ENCODE data around the gene PTBP1. TPM values are rescaled to one million over a fixed set of nuclear protein-coding genes. Genes with fewer than 3 reads are reported as not detected.
A peak's percentile ranks its signal among the peaks of the same experiment; 100 is the strongest.

Gene PTBP1
- total and polyA plus RNA-seq, 2 of the 13 experiments (the other 11 are each of a cell fraction or from before 2014, with no cell fraction given), result 195 to 288 TPM

DNA sequence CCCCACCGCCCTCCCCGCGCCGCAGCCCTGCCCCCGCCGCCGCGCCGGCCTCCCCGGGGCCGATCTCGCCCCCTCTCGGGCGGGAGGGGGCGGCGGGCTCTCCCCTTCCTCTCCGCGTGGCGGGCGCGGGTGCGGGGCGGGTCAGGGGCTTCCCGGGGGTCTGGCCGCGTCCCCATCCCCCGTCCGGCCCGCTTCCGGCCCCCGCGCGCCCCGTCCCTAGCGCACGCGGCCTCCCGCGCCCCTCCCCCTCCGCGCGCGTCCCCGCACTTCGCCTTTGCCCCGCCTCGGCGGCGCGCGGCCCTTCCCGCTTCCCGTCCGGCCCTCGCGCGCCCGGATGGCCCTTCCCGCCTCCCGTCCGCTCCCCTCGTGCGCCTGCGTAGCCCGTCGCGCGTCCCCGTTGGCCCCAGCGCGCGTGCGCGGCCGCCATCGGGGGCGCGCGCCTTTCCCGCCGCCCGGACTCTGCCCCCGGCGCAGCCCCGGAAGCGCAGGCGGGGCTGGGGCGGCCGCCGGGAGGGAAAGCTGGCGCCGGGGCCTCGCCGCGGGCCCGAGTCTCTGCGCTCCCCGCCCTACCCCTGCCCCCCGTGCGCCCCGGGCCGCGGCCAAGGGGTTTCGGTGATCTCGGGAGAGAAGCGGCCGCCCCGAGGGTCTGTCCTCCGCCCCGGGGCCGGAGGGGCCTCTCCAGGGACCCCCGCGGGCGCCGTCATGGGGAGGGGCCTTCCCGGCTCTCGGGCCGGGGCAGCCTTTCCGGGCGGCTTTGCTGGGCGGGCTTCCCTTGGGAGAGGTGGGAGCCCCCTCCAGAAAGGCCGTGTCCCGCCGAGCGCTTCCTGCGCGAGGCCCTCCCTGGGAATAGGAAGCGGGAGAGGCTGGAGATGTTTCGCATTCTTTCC is 519 bp downstream of the PTBP1 start (continued):
- no peak for TF ChIP-seq ZNF331 (CRISPR knock-in tag; IDR thresholded peaks at IDR 0.05)
- TF ChIP-seq, protein P1, sequence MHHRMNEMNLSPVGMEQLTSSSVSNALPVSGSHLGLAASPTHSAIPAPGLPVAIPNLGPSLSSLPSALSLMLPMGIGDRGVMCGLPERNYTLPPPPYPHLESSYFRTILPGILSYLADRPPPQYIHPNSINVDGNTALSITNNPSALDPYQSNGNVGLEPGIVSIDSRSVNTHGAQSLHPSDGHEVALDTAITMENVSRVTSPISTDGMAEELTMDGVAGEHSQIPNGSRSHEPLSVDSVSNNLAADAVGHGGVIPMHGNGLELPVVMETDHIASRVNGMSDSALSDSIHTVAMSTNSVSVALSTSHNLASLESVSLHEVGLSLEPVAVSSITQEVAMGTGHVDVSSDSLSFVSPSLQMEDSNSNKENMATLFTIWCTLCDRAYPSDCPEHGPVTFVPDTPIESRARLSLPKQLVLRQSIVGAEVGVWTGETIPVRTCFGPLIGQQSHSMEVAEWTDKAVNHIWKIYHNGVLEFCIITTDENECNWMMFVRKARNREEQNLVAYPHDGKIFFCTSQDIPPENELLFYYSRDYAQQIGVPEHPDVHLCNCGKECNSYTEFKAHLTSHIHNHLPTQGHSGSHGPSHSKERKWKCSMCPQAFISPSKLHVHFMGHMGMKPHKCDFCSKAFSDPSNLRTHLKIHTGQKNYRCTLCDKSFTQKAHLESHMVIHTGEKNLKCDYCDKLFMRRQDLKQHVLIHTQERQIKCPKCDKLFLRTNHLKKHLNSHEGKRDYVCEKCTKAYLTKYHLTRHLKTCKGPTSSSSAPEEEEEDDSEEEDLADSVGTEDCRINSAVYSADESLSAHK (CRISPR knock-in tag; IDR thresholded peaks at IDR 0.05; ENCODE audit: borderline replicate concordance), result no peak
- TF ChIP-seq KMT2B (CRISPR knock-in tag; IDR thresholded peaks at IDR 0.05), result no peak
- TF ChIP-seq TEAD3 (CRISPR knock-in tag; optimal IDR thresholded peaks at IDR 0.05; ENCODE audit: borderline replicate concordance), result no peak
- TF ChIP-seq FIP1L1 (IDR thresholded peaks at IDR 0.05; ENCODE audit: borderline replicate concordance, insufficient read depth, low read depth, low read length), result no peak
- TF ChIP-seq, protein P2, sequence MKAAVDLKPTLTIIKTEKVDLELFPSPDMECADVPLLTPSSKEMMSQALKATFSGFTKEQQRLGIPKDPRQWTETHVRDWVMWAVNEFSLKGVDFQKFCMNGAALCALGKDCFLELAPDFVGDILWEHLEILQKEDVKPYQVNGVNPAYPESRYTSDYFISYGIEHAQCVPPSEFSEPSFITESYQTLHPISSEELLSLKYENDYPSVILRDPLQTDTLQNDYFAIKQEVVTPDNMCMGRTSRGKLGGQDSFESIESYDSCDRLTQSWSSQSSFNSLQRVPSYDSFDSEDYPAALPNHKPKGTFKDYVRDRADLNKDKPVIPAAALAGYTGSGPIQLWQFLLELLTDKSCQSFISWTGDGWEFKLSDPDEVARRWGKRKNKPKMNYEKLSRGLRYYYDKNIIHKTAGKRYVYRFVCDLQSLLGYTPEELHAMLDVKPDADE (CRISPR knock-in tag; IDR thresholded peaks at IDR 0.05), result no peak
- no peak for TF ChIP-seq TOE1 (CRISPR knock-in tag; IDR thresholded peaks at IDR 0.05)
- TF ChIP-seq, protein P3, sequence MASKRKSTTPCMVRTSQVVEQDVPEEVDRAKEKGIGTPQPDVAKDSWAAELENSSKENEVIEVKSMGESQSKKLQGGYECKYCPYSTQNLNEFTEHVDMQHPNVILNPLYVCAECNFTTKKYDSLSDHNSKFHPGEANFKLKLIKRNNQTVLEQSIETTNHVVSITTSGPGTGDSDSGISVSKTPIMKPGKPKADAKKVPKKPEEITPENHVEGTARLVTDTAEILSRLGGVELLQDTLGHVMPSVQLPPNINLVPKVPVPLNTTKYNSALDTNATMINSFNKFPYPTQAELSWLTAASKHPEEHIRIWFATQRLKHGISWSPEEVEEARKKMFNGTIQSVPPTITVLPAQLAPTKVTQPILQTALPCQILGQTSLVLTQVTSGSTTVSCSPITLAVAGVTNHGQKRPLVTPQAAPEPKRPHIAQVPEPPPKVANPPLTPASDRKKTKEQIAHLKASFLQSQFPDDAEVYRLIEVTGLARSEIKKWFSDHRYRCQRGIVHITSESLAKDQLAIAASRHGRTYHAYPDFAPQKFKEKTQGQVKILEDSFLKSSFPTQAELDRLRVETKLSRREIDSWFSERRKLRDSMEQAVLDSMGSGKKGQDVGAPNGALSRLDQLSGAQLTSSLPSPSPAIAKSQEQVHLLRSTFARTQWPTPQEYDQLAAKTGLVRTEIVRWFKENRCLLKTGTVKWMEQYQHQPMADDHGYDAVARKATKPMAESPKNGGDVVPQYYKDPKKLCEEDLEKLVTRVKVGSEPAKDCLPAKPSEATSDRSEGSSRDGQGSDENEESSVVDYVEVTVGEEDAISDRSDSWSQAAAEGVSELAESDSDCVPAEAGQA (IDR thresholded peaks at IDR 0.05; ENCODE audit: low read depth), result no peak
- TF ChIP-seq, protein P3 (CRISPR knock-in tag; IDR thresholded peaks at IDR 0.05; ENCODE audit: borderline replicate concordance), result no peak
- TF ChIP-seq ZNF383 (CRISPR knock-in tag; IDR thresholded peaks at IDR 0.05; ENCODE audit: borderline replicate concordance), result no peak
- TF ChIP-seq HNF4G (IDR thresholded peaks at IDR 0.05; ENCODE audit: borderline replicate concordance, low read depth, low read length), result peak; percentile 70; the same call in 1 of the 2 replicates
- TF ChIP-seq HNF4G (CRISPR knock-in tag; IDR thresholded peaks at IDR 0.05; ENCODE audit: borderline replicate concordance, low read depth), result 0 out of 2 replicates have a peak, but pooled peaks have one; percentile 50
- no peak for TF ChIP-seq ZNF263 (CRISPR knock-in tag; IDR thresholded peaks at IDR 0.05)
- no peak for TF ChIP-seq ZNF563 (CRISPR knock-in tag; IDR thresholded peaks at IDR 0.05)
- no peak for TF ChIP-seq ZSCAN12 (CRISPR knock-in tag; IDR thresholded peaks at IDR 0.05)
- no peak for TF ChIP-seq ARNT (IDR thresholded peaks at IDR 0.05)
- TF ChIP-seq ZSCAN25 (CRISPR knock-in tag; IDR thresholded peaks at IDR 0.05), result no peak
- no peak for TF ChIP-seq MTF1 (CRISPR knock-in tag; IDR thresholded peaks at IDR 0.05)
